Lower leg skin (tissue), 4 donors: Measurements from ENCODE around the gene UBAC2. TPM values are rescaled to one million over a fixed set of nuclear protein-coding genes. Genes with fewer than 3 reads are reported as not detected.
A peak's percentile ranks its signal among the peaks of the same experiment; 100 is the strongest.

Source experiments
- DNase-seq, 2 donors: peaks; one replicate each; pipeline ENCODE4 v3.0.0-alpha.2; 2019; ENCODE audit warnings: low spot score in 2 of 2
- H3K4me3 ChIP-seq: fragments of 200-600 bp; sonication (generic); 2 replicates; pipeline ENCODE4 v1.5.1; 2017; ENCODE audit warnings: mild to moderate bottlenecking, low read depth; ENCODE audit not compliant: poor library complexity, severe bottlenecking
- CTCF ChIP-seq, 3 donors: fragments of 450-650 bp; IDR thresholded peaks; one replicate each; pipeline ENCODE4 v1.5.1; 2016; ENCODE audit warnings: antibody characterized with exemption in 3 of 3, mild to moderate bottlenecking in 3 of 3, moderate library complexity in 2 of 3
- POLR2A ChIP-seq, 2 donors: fragments of 450-650 bp; IDR thresholded peaks; one replicate each; pipeline ENCODE4 v1.6.1; 2016 to 2017; ENCODE audit warnings: antibody characterized with exemption in 2 of 2, mild to moderate bottlenecking in 1 of 2, moderate library complexity in 1 of 2
- WGBS, 2 donors: methylation state at CpG; one replicate each; pipeline ENCODE4 v1.1.5; 2018; 5-methylcytosine and 5-hydroxymethylcytosine counted together
- intact Hi-C: fragments of 100-400 bp; cut with DNase I; formaldehyde crosslinking; loops from one replicate; pipeline ENCODE4 v1.15.0; 2023; ENCODE audit warnings: low total_unique reads
- total RNA-seq, 4 donors: library from RNA; depleted of rRNA; stranded (reverse); fragments of >200 nt; gene quantifications; one replicate each; pipeline ENCODE4 v1.1.0, GENCODE V29; 2016

Gene UBAC2
- total RNA-seq, 4 donors from 2014 or later: 94.8 to 125 (median 106) TPM

GRCh38 chr13:99164226-99164625 lies 36.4 kb upstream of the UBAC2 start:
- DNase-seq: no peak
- intact Hi-C loops: no loop called here
- WGBS, 2 donors: 73 to 80% methylated on average over 5 of the region's 5 CpGs
- TF ChIP-seq CTCF (IDR thresholded peaks at IDR 0.05) (no peak), POLR2A (IDR thresholded peaks at IDR 0.05) (no peak)
- H3K4me3 ChIP-seq: no peak overlapping the region

- intact Hi-C loops: no loop called here
- no peak for DNase-seq
- TF ChIP-seq POLR2A (IDR thresholded peaks at IDR 0.05) (no peak), CTCF (IDR thresholded peaks at IDR 0.05) (no peak)
- no peak overlapping the region for H3K4me3 ChIP-seq
- WGBS, 2 donors: 87 to 89% methylated on average over 5 of the region's 5 CpGs
Observed at GRCh38 chr13:99165753-99166587, 34.7 kb upstream of the UBAC2 start.

GRCh38 chr13:99172951-99173350 lies 27.7 kb upstream of the UBAC2 start:
- peak in 1 of 2 donors; percentile 81 for DNase-seq
- WGBS, 2 donors: 81 to 88% methylated on average over 18 of the region's 18 CpGs
- no peak for TF ChIP-seq CTCF (IDR thresholded peaks at IDR 0.05)
- TF ChIP-seq POLR2A (IDR thresholded peaks at IDR 0.05): no peak
- intact Hi-C loops: loop anchor here (5.0 kb wide), 1 partner anchor 264 kb away; no protein-coding TSS in a partner anchor
- H3K4me3 ChIP-seq: no peak overlapping the region

GRCh38 chr13:99173606-99174005 lies 27.0 kb upstream of the UBAC2 start:
- DNase-seq: peak in 1 of 2 donors; percentile 70
- 81 to 91% methylated on average over 3 of the region's 3 CpGs for WGBS, 2 donors
- intact Hi-C loops: loop anchor here (5.0 kb wide), 1 partner anchor 264 kb away; no protein-coding TSS in a partner anchor
- no peak for TF ChIP-seq POLR2A (IDR thresholded peaks at IDR 0.05)
- no peak for TF ChIP-seq CTCF (IDR thresholded peaks at IDR 0.05)
- H3K4me3 ChIP-seq: no peak overlapping the region

- WGBS, 2 donors: 38 to 49% methylated on average over 2 of the region's 2 CpGs
- no peak for TF ChIP-seq POLR2A (IDR thresholded peaks at IDR 0.05)
- no peak for TF ChIP-seq CTCF (IDR thresholded peaks at IDR 0.05)
- DNase-seq: peak in 1 of 2 donors; percentile 7
- H3K4me3 ChIP-seq: no peak overlapping the region
- intact Hi-C loops: loop anchor here (5.0 kb wide), 2 partner anchors 88 to 263 kb away; no protein-coding TSS in a partner anchor
Observed at GRCh38 chr13:99174533-99175100, 26.0 kb upstream of the UBAC2 start.
